ENCODE data around the gene SLC24A3.

SLC24A3 gene

GRCh38 chr20:19528286-19529030 lies 316.0 kb downstream of the SLC24A3 start:
- TF ChIP-seq CTCF (IDR thresholded peaks at IDR 0.05; ENCODE audit: low read depth, low read length, poor library complexity, severe bottlenecking) (no peak), EZH2phosphoT487 (IDR thresholded peaks at IDR 0.05; ENCODE audit: borderline replicate concordance, low read length) (no peak)
- no peaks in the 10 kb centered on the region for H3K36me3 ChIP-seq (ENCODE audit: control insufficient read depth, low read length)
- no peaks in the 10 kb centered on the region for H3F3A ChIP-seq (ENCODE audit: control insufficient read depth, insufficient read depth)
- H3K4me1 ChIP-seq (ENCODE audit: control insufficient read depth, low read length) = no peaks in the 10 kb centered on the region
- no peaks in the 10 kb centered on the region for H3K79me2 ChIP-seq (ENCODE audit: control insufficient read depth, low read length)
- no peaks in the 10 kb centered on the region for H3K9me3 ChIP-seq (ENCODE audit: control insufficient read depth, insufficient read depth, low read length)
- H3K4me3 ChIP-seq (ENCODE audit: low read length) = no peak overlapping the region
- H3K27me3 ChIP-seq (ENCODE audit: control insufficient read depth, low read length) = no peaks in the 10 kb centered on the region
- H4K20me1 ChIP-seq (ENCODE audit: control insufficient read depth, insufficient read depth, low read depth, low read length) = no peaks in the 10 kb centered on the region
- no peak overlapping the region for H3K27ac ChIP-seq (ENCODE audit: low read depth, low read length)
- H3K9me2 ChIP-seq (replicated peaks; ENCODE audit: control insufficient read depth, low read length) = no peaks in the 10 kb centered on the region
- H3K4me2 ChIP-seq (ENCODE audit: low read length) = no peak overlapping the region

- TF ChIP-seq EZH2phosphoT487 (IDR thresholded peaks at IDR 0.05; ENCODE audit: borderline replicate concordance, low read length) = no peak
- no peak for TF ChIP-seq CTCF (IDR thresholded peaks at IDR 0.05; ENCODE audit: low read depth, low read length, poor library complexity, severe bottlenecking)
- Histone ChIP-seq H3K27ac (ENCODE audit: low read depth, low read length) (no peak overlapping the region), H3K4me3 (ENCODE audit: low read length) (no peak overlapping the region), H3F3A (ENCODE audit: control insufficient read depth, insufficient read depth) (no peaks in the 10 kb centered on the region), H3K36me3 (ENCODE audit: control insufficient read depth, low read length) (no peaks in the 10 kb centered on the region), H3K4me2 (ENCODE audit: low read length) (no peak overlapping the region), H4K20me1 (ENCODE audit: control insufficient read depth, insufficient read depth, low read depth, low read length) (no peaks in the 10 kb centered on the region), H3K4me1 (ENCODE audit: control insufficient read depth, low read length) (no peaks in the 10 kb centered on the region), H3K27me3 (ENCODE audit: control insufficient read depth, low read length) (no peaks in the 10 kb centered on the region), H3K9me2 (replicated peaks; ENCODE audit: control insufficient read depth, low read length) (no peaks in the 10 kb centered on the region), H3K9me3 (ENCODE audit: control insufficient read depth, insufficient read depth, low read length) (no peaks in the 10 kb centered on the region), H3K79me2 (ENCODE audit: control insufficient read depth, low read length) (no peaks in the 10 kb centered on the region)
Measured at GRCh38 chr20:19530006-19530405, 317.6 kb downstream of the SLC24A3 start.

- Histone ChIP-seq H3F3A (ENCODE audit: control insufficient read depth, insufficient read depth) (no peaks in the 10 kb centered on the region), H3K27me3 (ENCODE audit: control insufficient read depth, low read length) (no peaks in the 10 kb centered on the region), H3K4me3 (ENCODE audit: low read length) (no peak overlapping the region), H4K20me1 (ENCODE audit: control insufficient read depth, insufficient read depth, low read depth, low read length) (no peaks in the 10 kb centered on the region), H3K79me2 (ENCODE audit: control insufficient read depth, low read length) (no peaks in the 10 kb centered on the region), H3K4me2 (ENCODE audit: low read length) (no peak overlapping the region), H3K36me3 (ENCODE audit: control insufficient read depth, low read length) (no peaks in the 10 kb centered on the region), H3K4me1 (ENCODE audit: control insufficient read depth, low read length) (no peaks in the 10 kb centered on the region), H3K27ac (ENCODE audit: low read depth, low read length) (no peak overlapping the region), H3K9me3 (ENCODE audit: control insufficient read depth, insufficient read depth, low read length) (no peaks in the 10 kb centered on the region), H3K9me2 (replicated peaks; ENCODE audit: control insufficient read depth, low read length) (no peaks in the 10 kb centered on the region)
- TF ChIP-seq EZH2phosphoT487 (IDR thresholded peaks at IDR 0.05; ENCODE audit: borderline replicate concordance, low read length) (no peak), CTCF (IDR thresholded peaks at IDR 0.05; ENCODE audit: low read depth, low read length, poor library complexity, severe bottlenecking) (no peak)
Measured at GRCh38 chr20:19531446-19531845, 319.0 kb downstream of the SLC24A3 start.

Data from DOHH2 (cell line).